ENCODE measurements around the gene SLC1A3. TPM values are rescaled to one million over a fixed set of nuclear protein-coding genes. Genes with fewer than 3 reads are reported as not detected.

SLC1A3 gene
- total and polyA plus RNA-seq, 11 donors, result 49.5 to 153 (median 66.1) TPM

- TF ChIP-seq POLR2A (IDR thresholded peaks at IDR 0.05) (no peak), CTCF (IDR thresholded peaks at IDR 0.05) (no peak)
- ATAC-seq, result peak; percentile 33 to 60 (median 48)
- no peak overlapping the region for H3K4me3 ChIP-seq
- DNase-seq, result peak in 2 of 5 donors; percentile 35 to 40
- intact Hi-C loops (cut with DNase I), result loop anchor here in 1 of 10 donors (5.0 kb wide), 1 partner anchor 34 kb away; no protein-coding TSS in a partner anchor
- 69 to 84% (median 80%) methylated on average over 3 of the region's 3 CpGs for WGBS, 4 donors
- peak overlapping the region in 11 of 12 donors; percentile 39 to 86 (median 72) for H3K27ac ChIP-seq
- no peaks in the 10 kb centered on the region for H3K36me3 ChIP-seq
- H3K27me3 ChIP-seq, result no peaks in the 10 kb centered on the region
- H3K4me1 ChIP-seq, result peaks cover 0 to 38% (median 7%) of the 10 kb centered on the region in 12 donors
- H3K9me3 ChIP-seq, result no peaks in the 10 kb centered on the region
These were observed 40.2 kb downstream of the SLC1A3 start for GRCh38 chr5:36646507-36647023.

GRCh38 chr5:36647046-36647445 is 40.6 kb downstream of the SLC1A3 start:
- TF ChIP-seq CTCF (IDR thresholded peaks at IDR 0.05), result no peak
- TF ChIP-seq POLR2A (IDR thresholded peaks at IDR 0.05), result no peak
- Histone ChIP-seq H3K9me3 (no peaks in the 10 kb centered on the region), H3K27ac (peak overlapping the region in 11 of 12 donors; percentile 39 to 86 (median 72)), H3K27me3 (no peaks in the 10 kb centered on the region), H3K4me1 (peaks cover 0 to 43% (median 8%) of the 10 kb centered on the region in 12 donors), H3K36me3 (no peaks in the 10 kb centered on the region), H3K4me3 (no peak overlapping the region)
- ATAC-seq, result peak in 2 of 4 donors; percentile 47 to 48
- no peak for DNase-seq
- intact Hi-C loops (cut with DNase I), result loop anchor here in 1 of 10 donors (5.0 kb wide), 1 partner anchor 35 kb away; no protein-coding TSS in a partner anchor

GRCh38 chr5:36648426-36648825 is 42.0 kb downstream of the SLC1A3 start:
- no peak for DNase-seq
- Histone ChIP-seq H3K9me3 (no peaks in the 10 kb centered on the region), H3K27ac (peak overlapping the region in 11 of 12 donors; percentile 14 to 86 (median 72)), H3K27me3 (no peaks in the 10 kb centered on the region), H3K36me3 (peaks cover 0 to 5% (median 0%) of the 10 kb centered on the region in 9 donors), H3K4me1 (peaks cover 0 to 53% (median 18%) of the 10 kb centered on the region in 12 donors), H3K4me3 (no peak overlapping the region)
- TF ChIP-seq POLR2A (IDR thresholded peaks at IDR 0.05) (no peak), CTCF (IDR thresholded peaks at IDR 0.05) (no peak)
- peak in 3 of 4 donors; percentile 41 to 71 (median 50) for ATAC-seq
- intact Hi-C loops (cut with DNase I), result loop anchor here in 1 of 10 donors (5.0 kb wide), 1 partner anchor 36 kb away; no protein-coding TSS in a partner anchor
- 28 to 36% (median 31%) methylated on average over 3 of the region's 3 CpGs for WGBS, 4 donors

- Histone ChIP-seq H3K27me3 (no peaks in the 10 kb centered on the region), H3K4me1 (peaks cover 0 to 59% (median 24%) of the 10 kb centered on the region in 12 donors), H3K27ac (peak overlapping the region; percentile 27 to 86 (median 74)), H3K4me3 (no peak overlapping the region), H3K36me3 (peaks cover 0 to 5% (median 0%) of the 10 kb centered on the region in 9 donors), H3K9me3 (no peaks in the 10 kb centered on the region)
- intact Hi-C loops (cut with DNase I), result loop anchor here in 3 of 10 donors (5.0 kb wide), 2 partner anchors 40 to 45 kb away; partner anchors contain the start of gene SLC1A3 (in 2 of the 3)
- TF ChIP-seq POLR2A (IDR thresholded peaks at IDR 0.05), result no peak
- no peak for TF ChIP-seq CTCF (IDR thresholded peaks at IDR 0.05)
- ATAC-seq (peak; percentile 69 to 86 (median 75)), DNase-seq (peak in 1 of 5 donors; percentile 23)
- 38 to 49% (median 44%) methylated on average over 9 of the region's 9 CpGs for WGBS, 4 donors
These were observed 45.6 kb downstream of the SLC1A3 start for GRCh38 chr5:36651761-36652685.

All from heart left ventricle (tissue), 16 donors.